CD4-positive, alpha-beta T cell treated with Interferon alpha-2 for 1 hour (primary cell): Measurements from ENCODE around the gene GALNT10.
"Not testable (repeated sequence)": the region's sequence is repeated elsewhere in the genome, so short reads cannot be mapped to it uniquely, and the experiment has no call there.

Source experiments
- DNase-seq, 2 donors: peaks; one replicate each; pipeline ENCODE4 v3.0.0-alpha.2; 2020 to 2022

GALNT10 gene

DNA sequence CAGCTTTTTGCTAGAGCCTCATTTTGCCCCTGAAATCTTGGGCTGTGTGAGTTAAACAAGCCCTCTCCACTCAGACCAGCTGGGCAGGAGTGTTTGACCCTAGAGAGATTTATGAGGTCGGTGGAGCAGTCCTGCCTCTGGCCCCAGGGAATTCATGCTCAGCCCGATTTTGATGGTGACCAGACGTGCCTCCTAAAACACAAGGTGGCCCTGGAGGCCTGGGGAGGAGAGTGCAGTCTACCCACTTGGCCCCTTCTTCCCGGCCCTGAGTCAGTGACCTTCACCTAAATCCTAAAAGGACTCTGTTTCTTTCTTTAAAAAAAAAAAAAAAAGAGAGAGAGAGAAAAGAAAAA, 168.7 kb downstream of the GALNT10 start:
- DNase-seq, result no peak

DNA sequence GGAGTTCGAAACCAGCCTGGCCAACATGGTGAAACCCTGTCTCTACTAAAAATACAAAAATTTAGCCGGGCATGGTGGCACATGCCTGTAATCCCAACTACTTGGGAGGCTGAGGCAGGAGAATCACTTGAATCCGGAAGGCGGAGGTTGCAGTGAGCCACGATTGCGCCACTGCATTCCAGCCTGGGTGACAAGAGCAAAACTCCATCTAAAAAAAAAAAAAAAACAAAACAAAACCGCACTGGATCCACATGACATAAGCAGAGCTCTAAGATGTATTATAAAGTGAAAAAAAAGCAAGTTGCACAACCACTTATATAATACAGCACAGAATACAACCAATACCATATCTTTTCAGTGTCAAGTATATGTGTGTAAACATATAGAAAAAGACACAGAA, 169.7 kb downstream of the GALNT10 start:
- DNase-seq, result not testable (repeated sequence)

DNA sequence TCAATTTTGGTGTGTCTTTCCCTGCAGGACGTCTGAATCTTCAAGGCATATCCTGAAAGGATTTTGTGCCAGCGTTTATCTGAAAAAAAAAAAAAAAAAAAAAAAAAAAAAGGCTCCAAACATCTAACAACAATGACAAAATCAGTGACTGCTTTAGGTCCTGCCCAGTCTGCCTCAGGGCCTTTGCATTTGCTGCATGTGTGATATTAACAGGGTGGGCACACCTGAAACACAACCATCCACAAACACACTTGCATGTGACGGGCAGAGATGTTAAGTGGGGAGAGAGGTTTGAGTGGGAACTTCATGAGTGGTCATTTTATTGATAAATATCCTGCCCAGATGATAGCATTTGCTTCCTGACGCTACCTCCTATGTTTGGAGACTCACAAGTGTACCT, 172.9 kb downstream of the GALNT10 start:
- DNase-seq, result no peak

DNA sequence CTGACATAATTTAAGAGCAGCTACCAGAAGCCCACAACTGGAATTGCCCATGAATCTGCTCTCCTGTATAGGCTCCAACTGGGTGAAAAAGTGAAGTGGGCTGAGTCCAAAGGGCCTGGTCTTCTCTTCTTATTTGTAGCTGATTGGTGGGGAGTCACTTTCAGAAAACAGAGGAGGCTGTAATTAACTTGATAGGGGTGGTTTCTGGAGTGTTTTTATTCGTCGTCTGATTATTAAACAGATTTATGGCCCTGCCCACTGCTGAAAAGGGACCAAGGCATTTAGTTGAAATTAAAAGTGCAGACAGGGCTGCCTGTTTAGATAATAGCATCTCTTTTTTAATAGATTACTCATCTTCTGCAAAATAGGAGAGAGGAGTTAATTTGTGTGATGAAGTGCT, 174.2 kb downstream of the GALNT10 start:
- DNase-seq, result no peak

DNA sequence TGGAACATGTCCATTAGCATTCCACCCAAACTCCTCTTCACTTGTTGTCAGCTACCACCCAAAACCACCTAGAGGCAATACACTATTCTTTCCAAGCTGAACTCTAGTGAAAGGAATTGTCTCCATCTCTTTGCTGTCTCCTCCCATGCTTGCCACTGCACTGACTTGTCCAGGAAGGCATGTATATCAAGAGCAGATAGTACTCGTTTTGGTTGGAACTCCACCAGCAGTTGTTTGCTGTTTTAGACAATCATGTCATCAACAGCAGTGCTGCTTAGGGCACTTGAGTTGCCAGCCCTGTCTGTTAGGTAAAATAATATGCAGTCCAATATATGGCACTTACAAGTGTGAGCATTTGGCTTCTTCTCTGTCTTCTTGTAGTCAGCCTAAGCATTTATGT, 175.3 kb downstream of the GALNT10 start:
- DNase-seq, result no peak

DNA sequence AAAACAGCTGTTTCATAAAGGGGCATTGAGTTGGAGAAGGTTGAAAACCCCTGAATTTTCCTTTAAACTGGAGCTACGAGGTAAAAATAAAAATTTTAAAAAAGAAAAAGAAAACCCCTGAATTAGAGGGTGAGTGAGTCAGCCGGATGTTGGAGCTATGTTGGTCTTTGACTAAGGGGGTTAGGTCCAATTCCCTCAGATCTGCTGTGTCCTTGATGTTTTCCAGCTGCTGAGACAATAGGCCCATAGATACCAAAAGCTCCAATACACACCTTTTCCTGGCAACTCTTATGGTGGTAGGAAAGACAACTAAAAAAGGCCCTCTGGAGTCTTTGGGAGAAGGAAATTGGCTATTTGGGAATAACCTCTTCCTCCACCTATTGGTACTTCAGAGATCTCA, 175.8 kb downstream of the GALNT10 start:
- DNase-seq, result no peak

DNA sequence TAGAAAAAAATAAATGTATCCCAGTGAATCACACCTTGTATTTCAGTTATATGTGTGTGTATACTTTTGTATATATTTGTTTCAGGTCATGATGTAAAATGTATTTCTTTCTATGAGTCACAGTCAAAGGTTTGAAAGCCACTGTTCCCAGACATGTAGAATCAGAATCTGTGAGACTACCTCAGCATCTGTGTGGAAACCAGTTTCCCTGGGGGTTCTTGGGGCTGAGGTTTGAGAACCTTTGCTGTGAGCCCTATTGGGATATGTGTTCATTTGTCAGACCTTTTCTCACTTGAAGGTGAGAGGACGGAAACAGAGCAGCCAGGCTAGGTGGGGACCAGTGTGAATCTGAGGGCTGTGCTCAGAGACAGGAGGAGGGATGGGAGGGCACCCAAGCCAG, 176.6 kb downstream of the GALNT10 start:
- DNase-seq, result no peak

DNA sequence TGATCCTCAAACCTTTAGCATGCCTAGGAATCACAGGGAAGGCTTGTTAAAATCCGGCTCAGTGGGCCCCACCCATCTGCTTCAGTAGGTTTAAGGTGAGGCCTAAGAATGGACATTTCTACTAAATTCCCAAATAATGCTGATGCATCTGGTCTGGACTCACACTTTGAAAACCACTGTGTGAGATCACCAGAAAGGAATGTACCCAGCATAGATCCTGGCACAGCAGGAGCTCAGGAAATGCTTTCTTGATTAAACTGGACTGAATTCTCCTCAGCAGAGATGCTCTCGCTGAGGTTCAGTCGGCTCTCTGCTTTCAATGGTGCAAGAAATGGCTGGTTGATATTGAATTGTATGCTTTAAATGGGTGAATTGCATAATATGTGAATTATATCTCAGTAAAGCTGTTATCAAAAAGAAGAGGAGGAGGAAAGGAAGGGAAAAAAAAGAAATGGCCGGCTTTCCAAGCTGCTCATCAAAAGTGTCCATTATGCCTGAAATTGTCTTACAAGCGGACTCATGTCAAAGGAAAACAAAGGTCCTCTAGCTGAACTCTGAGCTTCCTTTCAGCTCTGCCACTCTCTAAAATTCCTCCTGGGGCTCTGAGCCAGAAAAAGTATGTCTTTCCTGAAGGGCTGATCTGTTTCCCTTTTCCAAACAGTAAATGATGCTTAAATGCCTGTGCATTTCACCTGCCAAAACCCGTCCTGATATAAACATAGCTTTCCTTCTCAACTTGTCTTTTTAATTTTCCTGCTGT, 177.7 kb downstream of the GALNT10 start:
- no peak for DNase-seq

DNA sequence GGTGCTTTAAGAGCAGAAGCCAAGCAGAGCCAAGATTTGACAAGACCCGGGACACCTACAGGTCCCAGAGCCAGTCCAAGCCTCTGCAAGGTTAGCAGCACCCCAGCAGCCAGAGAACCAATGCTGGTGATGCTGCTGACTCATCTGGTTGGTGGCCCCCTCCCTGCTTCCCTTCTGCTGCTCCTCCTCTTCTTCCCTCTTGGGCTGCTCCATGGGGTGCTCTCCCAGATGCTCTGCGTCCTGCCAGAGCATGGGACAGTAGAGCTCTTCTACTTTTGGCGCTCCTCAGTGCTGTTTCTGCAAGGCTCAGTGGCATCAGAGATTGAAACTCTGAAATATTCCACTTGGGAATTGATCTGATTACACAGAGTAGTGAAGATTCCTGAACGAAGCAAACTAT, 179.1 kb downstream of the GALNT10 start:
- no peak for DNase-seq

DNA sequence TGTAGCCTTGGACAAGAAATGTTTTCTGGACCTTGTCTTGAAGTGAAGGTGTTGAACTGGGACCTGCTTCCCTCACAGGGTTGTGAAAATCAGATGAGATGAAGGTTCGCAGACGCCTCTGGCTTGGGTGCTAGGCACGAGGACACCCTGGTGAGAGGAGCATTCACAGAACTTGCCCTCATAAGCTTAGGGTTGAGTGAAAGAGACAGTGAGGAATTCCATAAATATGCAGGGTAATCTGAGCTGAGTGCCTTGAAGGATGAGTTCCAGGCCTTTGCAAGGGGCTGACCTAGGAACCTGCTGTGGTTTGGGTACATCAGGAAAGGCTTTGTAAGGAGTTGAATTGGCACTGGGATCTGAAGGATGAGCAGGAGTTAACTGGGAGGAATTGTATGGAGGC, 179.6 kb downstream of the GALNT10 start:
- DNase-seq, result no peak

DNA sequence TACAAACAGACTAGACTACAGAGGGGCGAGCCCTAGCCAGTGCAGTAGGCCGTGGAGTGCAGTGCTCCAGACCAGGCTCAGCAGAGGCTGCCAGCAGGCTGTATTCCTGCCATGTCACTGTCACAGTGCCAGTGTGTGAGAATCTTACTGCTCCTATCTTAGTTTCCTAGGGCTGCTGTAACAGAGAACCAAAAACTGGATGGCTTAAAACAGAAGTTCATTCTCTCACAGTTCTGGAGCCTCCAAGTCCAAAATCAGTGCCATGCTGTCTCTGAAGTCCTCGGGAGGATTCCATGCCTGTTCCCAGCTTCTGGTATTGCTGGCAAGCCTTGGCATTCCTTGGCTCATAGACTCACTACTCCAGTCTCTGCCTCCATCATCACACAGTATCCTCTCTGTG, 180.3 kb downstream of the GALNT10 start:
- DNase-seq, result no peak

DNA sequence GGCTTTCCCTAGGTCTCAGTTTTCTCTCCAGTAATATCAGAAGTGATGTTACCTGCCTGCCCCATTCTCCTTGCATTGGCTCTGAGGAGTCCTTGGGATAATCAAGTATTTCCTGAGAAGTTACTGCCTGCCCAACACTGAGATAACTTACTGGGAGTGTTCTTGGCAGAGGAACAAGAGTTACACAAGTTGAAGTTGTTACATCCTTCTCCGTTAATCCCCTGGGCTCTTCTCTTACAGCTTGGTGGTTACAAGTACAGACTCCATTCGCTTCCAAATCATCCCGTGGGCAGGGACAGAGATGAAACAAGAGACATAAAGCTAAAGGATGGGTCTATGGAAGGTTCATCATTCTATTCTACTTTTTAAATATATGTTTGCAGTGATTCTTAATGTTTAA, 181.2 kb downstream of the GALNT10 start:
- no peak for DNase-seq

DNA sequence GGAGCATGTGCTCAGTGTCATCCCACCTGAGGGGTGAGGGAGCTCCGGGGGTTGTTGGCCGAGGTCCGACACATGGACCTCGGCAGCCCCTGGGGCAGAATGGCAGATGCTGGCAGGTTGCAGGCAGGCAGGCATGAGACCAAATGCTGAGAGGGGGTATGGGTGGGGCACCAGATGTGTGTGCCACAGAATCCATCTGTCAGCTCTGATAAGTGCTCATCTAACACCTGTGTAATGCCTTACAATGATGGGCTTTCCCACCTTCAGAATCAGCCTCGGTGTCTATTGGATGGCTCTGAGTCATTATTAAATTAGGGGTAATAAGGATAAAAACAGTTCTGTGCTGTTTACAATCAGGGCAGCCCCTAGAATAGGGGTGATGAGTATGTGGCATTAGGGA, 182.1 kb downstream of the GALNT10 start:
- no peak for DNase-seq

DNA sequence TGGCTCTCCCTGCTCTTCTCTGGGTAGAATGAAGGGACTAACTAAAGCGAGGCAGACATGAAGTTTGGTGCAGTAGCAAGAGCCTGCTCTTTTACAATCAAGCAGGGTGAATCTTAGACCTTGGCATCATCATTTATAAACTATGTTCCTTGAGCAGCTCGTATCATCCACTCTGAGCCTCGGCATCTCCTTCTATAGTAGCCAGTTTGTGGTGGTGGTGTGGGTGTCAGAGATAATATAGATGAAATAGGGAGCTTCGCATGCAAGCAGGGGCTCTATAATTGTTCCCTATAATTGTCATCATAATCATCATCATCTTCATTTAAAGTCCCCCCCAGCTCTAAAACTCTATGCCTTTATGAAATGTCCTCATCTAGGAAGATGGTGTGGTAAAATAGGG, 182.8 kb downstream of the GALNT10 start:
- DNase-seq, result no peak

DNA sequence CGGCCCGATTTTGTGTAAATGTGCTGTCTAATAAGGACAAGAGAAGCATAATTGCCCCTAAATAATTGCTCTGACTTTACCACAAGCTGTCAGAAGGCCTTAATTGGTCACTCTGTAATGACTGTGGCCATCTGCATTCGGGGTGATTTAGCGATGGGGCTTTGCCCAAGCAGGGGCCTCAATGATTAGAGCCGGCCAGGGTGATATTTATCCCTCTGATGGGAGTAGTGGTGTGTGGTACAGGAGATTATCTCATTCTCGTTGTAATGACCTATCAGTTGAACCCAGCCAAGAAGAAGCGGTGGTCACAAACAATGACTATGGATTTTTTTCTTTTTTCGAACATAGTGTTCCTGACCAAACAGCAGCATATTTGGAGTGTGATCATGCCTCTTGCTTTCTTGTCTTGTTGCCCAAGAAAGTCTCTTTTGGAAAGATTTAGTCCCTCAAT, 183.2 kb downstream of the GALNT10 start:
- DNase-seq, result no peak

DNA sequence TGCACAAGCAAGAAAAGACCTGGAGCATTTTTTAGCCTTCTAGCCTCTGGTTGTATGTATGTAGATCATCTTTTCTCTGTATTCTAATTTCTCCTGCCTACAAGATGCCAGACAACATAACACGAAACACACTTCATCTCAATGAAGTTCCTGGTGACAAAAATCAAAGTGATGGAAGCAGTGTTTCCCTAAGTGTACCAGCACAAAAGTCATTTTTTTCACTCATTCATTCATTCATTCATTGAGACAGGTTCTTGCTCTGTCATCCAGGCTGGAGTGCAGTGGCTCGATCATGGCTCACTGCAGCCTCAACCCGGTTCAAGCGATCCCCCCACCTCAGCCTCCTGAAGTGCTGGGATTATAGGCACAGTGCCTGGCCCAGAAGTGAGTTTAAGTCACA, 183.7 kb downstream of the GALNT10 start:
- no peak for DNase-seq

DNA sequence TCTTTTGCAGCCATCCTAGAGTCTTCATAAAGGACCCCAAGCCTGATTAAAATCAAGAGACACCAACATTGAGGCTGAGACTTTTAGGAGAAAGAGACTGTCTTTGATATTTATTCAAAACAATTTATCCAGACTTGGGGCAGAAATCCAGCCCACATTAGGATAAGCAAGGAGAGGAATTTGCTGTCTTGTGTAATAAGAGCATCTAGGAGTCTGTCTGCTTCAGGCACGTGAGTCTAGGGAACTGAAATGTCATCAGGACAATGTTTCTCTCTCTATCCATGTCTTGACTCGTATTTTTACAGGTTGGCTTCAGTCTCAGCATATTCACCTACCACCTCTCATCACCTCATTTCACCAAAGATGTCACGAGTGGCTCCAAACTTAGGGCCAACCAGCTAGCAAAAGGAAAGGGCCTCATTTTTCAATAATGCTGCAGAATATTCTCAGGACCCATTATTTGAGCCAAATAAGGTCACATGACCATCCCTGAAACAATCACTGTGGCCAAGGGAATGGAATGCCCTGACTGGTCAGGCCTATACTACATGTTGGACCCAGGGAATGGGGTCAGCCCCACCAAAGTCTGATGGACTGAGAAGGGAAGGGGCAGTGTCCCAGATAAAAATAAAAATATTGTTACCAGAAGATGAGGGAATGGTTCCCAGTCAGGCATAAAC, 184.9 kb downstream of the GALNT10 start:
- DNase-seq, result no peak

DNA sequence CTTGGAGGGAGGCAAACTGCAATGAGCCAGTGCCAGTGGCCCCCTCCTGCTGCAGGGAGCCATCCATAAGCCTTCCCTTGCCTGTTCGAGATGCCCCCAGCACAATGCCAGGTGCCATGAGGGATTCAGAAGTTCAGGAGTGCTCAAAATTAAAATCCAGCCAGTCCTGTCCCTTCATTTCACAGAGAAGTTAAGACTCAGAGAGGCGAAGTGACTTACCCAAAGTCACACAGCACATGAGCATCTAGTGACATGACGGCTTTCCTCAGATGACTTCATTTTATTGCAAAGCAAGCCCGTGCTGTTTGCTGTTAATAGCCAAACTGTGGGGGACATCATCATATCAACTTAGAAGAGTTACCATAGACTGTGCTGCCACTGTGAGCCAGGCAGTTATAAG, 185.9 kb downstream of the GALNT10 start:
- no peak for DNase-seq

DNA sequence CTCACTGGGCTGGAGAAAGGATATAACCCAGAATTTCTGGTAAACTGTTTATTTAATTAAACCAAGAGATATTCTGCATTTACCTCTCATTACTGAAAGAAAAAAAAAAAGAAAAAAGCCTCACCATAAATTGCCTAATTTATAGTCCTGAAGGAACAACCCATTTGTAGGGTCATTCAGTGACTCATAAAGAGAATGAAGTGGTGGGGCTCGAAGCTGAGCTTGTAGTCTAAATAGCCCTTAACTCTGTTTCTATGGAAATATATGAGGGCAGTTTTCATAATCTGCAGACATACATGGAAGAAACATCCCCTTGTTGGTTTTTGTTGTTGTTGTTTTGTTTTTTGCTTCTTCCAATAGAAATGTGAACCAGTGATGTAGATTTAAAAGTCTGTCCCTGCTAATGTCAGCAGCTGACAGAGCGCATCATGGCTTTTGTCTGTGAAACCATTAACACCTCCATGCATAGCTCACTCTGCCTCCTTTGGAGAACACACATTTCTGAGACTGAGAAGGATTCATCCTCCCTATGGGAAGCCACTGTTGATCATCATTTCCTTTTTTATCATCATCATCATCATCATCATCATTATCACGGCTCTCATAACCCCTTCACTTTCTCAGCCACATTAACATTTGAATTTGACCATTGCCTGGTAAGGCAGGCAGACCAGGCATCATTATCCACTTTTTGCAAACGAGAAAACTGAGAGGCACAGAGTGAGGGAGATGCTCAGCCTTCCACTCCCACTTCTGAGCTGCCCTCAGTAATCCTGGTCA, 187.4 kb downstream of the GALNT10 start:
- DNase-seq, result no peak

DNA sequence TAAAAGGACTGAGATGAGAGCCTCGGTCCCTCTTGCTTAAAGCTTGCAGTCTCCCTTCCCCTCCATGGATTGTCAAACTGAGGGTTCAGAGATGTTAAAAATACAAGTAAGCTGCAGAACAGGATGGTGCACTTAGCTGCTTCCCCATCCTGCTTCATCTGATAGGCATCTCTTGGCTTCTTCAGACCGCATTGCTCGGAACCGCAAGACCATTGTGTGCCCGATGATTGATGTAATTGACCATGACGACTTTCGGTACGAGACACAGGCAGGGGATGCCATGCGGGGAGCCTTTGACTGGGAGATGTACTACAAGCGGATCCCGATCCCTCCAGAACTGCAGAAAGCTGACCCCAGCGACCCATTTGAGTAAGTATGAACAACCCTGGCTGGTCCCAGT, 189.7 kb downstream of the GALNT10 start:
- no peak for DNase-seq

DNA sequence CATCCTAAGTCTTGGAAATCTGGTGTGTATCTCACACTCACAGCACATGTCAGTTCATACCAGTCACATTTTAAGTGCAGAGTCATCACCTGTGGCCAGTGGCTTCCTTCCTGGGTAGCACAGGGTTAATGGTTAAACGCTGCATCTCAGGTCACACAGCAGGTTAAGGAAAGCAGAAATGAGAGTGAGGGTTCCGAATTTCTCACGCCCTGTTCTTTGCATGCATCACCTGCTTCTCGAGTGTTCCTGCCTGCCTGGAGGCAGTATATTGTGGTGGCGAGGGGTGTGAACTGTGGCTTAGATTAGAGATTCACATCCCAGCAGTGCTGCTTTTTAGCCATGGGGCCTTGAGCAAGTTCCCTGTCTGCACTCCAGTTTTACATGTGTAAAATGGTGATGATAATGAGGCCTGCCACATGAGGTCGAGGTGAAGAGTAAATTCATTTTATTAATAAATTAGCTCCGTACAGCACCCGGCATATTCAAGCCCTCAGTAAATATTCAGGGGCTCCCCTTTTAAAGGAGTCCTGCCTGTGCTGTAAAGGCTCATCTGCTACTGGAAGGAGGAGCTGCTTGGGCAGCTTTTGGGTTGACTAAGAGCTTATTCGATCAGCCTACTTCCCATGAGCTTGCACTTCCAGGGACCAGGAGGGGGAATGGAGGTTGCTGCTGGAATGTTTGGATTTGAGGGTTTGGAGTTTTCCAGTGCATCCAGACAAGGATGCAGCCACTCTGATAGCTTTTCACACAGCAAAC, 194.1 kb downstream of the GALNT10 start:
- DNase-seq, result peak; percentile 46 to 58

DNA sequence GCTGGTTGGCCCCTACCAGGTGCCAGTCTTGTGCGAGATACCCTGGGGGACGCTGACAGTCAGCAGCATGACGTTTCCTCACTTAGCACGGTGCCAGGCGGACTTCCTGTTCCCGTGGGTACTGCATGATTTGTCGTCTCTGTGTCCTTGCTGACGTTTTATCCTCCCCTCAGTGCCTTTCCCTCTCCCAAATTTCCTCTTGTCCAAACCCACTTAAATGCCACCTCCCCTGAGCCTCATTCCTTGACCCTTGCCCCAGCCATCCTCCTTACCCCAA, 194.6 kb downstream of the GALNT10 start:
- peak; percentile 33 to 40 for DNase-seq

DNA sequence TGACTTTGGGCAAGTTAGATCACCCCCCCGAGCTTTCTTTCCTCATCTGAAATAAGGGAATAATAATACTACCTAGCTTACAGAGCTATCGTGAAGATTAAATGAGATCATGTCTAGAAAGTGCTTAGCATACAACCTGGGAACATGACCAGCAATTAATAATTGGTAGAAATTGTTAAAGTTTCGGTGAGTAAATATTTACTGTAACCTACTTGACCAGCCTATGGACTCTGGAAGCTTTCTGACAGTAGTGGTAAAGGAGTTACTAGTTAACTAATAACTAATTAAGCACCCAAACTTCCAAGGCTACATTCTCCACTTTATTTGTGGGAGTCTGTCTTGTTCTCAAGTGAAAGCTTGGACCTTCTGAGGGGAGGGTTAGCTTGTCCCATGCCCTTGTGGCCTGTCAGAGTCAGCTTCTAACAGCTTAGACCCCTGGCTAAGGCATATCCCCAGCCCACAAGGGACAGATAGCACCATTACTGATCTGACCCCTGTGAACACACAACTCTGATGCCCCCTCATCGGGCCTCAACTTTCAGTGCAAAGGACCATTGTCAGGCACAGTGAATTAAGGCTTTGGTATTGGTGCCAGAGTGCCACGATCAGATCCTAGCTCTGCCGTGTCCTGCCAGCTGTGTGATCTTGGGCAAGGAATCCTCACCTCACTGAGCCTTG, 196.6 kb downstream of the GALNT10 start:
- DNase-seq, result no peak
